ENCODE data around the gene PRDM8.

DNA sequence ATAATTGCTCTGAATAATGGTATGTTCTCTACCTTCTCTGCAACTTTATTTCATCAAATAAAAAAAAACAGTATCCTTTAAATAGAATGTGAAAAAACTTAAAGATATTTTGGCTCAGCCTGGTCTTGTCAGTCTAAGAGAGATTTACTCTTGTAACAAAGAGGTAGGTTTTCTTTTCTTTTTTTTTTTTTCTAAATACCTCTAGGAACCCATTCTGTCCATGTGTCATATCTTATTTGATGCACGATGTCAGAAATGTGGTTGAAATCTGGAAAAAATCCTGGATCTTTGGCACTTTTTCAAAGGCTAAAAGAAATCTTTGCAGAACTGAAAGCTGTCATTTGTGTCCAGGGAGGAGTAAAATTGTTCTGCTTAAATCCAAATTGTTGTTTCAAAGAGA lies 51.8 kb downstream of the PRDM8 start:
- no peak for TF ChIP-seq EZH2 (IDR thresholded peaks at IDR 0.05)
- no peak for TF ChIP-seq POLR2AphosphoS5 (IDR thresholded peaks at IDR 0.05; ENCODE audit: borderline replicate concordance, low read depth, low read length)
